ENCODE results near the gene KCTD10. TPM values are rescaled to one million over a fixed set of nuclear protein-coding genes. Genes with fewer than 3 reads are reported as not detected.

Gene KCTD10
- total and polyA plus RNA-seq, 10 of the 15 experiments (the other 5 are each of a cell fraction or from before 2014, with no cell fraction given) = 5.6 to 52.0 (median 34.2) TPM

DNA sequence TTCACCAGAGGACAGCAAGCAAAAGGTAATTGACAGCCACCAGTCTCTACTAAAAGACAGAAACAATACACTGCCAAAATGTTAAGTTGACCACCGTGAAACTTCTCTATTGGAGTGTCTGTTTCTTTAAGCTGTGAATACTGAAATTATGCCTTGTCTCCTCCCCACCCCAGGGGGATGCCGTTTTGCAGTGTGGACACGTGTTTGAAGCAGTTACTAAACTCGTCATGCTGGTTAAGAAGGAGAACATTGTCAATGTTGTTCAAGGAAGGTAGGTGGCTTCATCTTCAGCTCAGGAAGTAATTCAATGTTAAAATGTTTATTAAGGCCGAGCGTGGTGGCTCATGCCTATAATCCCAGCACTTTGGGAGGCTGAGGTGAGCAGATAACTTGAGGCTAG, 32.8 kb downstream of the KCTD10 start:
- ChIA-PET POLR2A (no interaction called here), SMC1A (ENCODE audit: uncharacterized antibody, unreplicated experiment) (no interaction called here), CTCF (interaction anchor here (1.7 kb wide), 1 partner anchor 16 kb away, joined by 6 read pairs; no protein-coding TSS in a partner anchor), RAD21 (ENCODE audit: unreplicated experiment) (no interaction called here)
- Histone ChIP-seq H3K79me2 (ENCODE audit: control insufficient read depth, insufficient read depth, low read length) (no peaks in the 10 kb centered on the region), H3K36me3 (ENCODE audit: control insufficient read depth in 2 of 2, insufficient read depth in 2 of 2, low read length in 1 of 2) (peaks cover 3 to 11% of the 10 kb centered on the region in 2 experiments; a peak in 3 of 4 replicates), H3K4me2 (ENCODE audit: control insufficient read depth, insufficient read depth) (no peak overlapping the region), H3K27me3 (replicated peaks in 1 of 2; ENCODE audit: control insufficient read depth in 2 of 2, insufficient read depth in 2 of 2, low read length in 1 of 2) (no peaks in the 10 kb centered on the region), H3K4me1 (ENCODE audit: control insufficient read depth, insufficient read depth, low read length) (no peaks in the 10 kb centered on the region), H3K9ac (ENCODE audit: control insufficient read depth, insufficient read depth, low read length) (no peak overlapping the region), H3K27ac (ENCODE audit: control insufficient read depth, insufficient read depth) (no peak overlapping the region), H3K4me3 (no peak overlapping the region), H4K20me1 (ENCODE audit: control insufficient read depth, insufficient read depth) (no peaks in the 10 kb centered on the region), H3K9me3 (replicated peaks; ENCODE audit: control insufficient read depth, insufficient read depth, low read length) (no peaks in the 10 kb centered on the region), H2AFZ (ENCODE audit: control insufficient read depth, low read depth, low read length) (no peak overlapping the region)
- no peak for TF ChIP-seq JUNB (IDR thresholded peaks at IDR 0.05)
- TF ChIP-seq CEBPB (IDR thresholded peaks at IDR 0.05; ENCODE audit: borderline replicate concordance in 1 of 2, low read depth in 2 of 2, low read length in 2 of 2) = no peak
- no peak for TF ChIP-seq NR2F1 (conservative IDR thresholded peaks at IDR 0.05)
- no TSS peak for BruUV-seq (replicated peaks)
- FAIRE-seq = no peak
- no peak for DNase-seq (ENCODE audit: low read depth, low spot score)
- in situ Hi-C loops (cut with MboI) = no loop called here
- no peak for ATAC-seq
- intact Hi-C loops (cut with micrococcal nuclease; ENCODE audit: unreplicated experiment) = no loop called here
- WGBS (ENCODE audit: insufficient coverage, insufficient replicate concordance, low lambda C conversion rate, missing lambda C conversion rate) = 45% methylated on average over 6 of the region's 6 CpGs

DNA sequence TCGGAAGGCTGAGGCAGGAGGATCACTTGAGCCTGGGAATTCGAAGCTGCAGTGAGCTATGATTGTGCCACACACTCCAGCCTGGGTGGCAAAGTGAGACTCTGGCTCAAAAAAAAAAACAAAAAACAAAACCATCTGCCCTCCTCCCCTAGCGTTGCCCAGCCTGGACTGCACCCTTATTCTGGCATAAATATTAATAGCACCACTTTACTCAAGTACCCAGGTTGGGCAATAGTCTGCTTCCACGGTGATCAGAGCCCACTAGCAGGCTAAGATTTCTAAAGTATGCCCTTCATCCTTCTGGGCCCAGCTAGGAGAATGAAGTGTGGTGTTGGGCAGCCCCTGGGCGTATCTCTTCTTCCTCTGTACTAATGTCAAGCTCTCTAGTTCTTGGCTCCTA, 33.3 kb downstream of the KCTD10 start:
- POLR2A ChIA-PET = no interaction called here
- Histone ChIP-seq H3K79me2 (ENCODE audit: control insufficient read depth, insufficient read depth, low read length) (no peaks in the 10 kb centered on the region), H2AFZ (ENCODE audit: control insufficient read depth, low read depth, low read length) (no peak overlapping the region), H3K4me1 (ENCODE audit: control insufficient read depth, insufficient read depth, low read length) (no peaks in the 10 kb centered on the region), H3K27me3 (replicated peaks in 1 of 2; ENCODE audit: control insufficient read depth in 2 of 2, insufficient read depth in 2 of 2, low read length in 1 of 2) (no peaks in the 10 kb centered on the region), H4K20me1 (ENCODE audit: control insufficient read depth, insufficient read depth) (no peaks in the 10 kb centered on the region), H3K36me3 (ENCODE audit: control insufficient read depth in 2 of 2, insufficient read depth in 2 of 2, low read length in 1 of 2) (peaks cover 3 to 11% of the 10 kb centered on the region in 2 experiments; a peak in 3 of 4 replicates), H3K9ac (ENCODE audit: control insufficient read depth, insufficient read depth, low read length) (no peak overlapping the region), H3K4me2 (ENCODE audit: control insufficient read depth, insufficient read depth) (no peak overlapping the region), H3K27ac (ENCODE audit: control insufficient read depth, insufficient read depth) (no peak overlapping the region), H3K4me3 (no peak overlapping the region), H3K9me3 (replicated peaks; ENCODE audit: control insufficient read depth, insufficient read depth, low read length) (no peaks in the 10 kb centered on the region)
- FAIRE-seq (no peak), DNase-seq (ENCODE audit: low read depth, low spot score) (no peak), ATAC-seq (no peak)
- CTCF ChIA-PET = interaction anchor here (1.2 to 1.7 kb wide), 3 partner anchors 11 to 16 kb away, joined by 4 to 6 read pairs (median 4); no protein-coding TSS in a partner anchor
- BruUV-seq (replicated peaks) = no TSS peak
- SMC1A ChIA-PET (ENCODE audit: uncharacterized antibody, unreplicated experiment) = interaction anchor here (0.6 kb wide), 1 partner anchor 186 kb away, joined by 3 read pairs; no protein-coding TSS in a partner anchor
- intact Hi-C loops (cut with micrococcal nuclease; ENCODE audit: unreplicated experiment) = no loop called here
- WGBS (ENCODE audit: insufficient coverage, insufficient replicate concordance, low lambda C conversion rate, missing lambda C conversion rate) = 94% methylated on average over 5 of the region's 5 CpGs
- in situ Hi-C loops (cut with MboI) = no loop called here
- RAD21 ChIA-PET (ENCODE audit: unreplicated experiment) = no interaction called here
- TF ChIP-seq RAD21 (IDR thresholded peaks at IDR 0.05; ENCODE audit: insufficient read depth, low read depth, low read length) (no peak), NFYA (IDR thresholded peaks at IDR 0.05; ENCODE audit: borderline replicate concordance, low read depth, low read length) (no peak), EP300 (IDR thresholded peaks at IDR 0.05; ENCODE audit: borderline replicate concordance in 1 of 2, control insufficient read depth in 1 of 2, low read depth in 2 of 2, low read length in 2 of 2) (no peak), MXI1 (IDR thresholded peaks at IDR 0.05; ENCODE audit: low read depth, low read length) (no peak), TCF12 (IDR thresholded peaks at IDR 0.05; ENCODE audit: low read depth, low read length) (no peak)
- TF ChIP-seq, protein P1, sequence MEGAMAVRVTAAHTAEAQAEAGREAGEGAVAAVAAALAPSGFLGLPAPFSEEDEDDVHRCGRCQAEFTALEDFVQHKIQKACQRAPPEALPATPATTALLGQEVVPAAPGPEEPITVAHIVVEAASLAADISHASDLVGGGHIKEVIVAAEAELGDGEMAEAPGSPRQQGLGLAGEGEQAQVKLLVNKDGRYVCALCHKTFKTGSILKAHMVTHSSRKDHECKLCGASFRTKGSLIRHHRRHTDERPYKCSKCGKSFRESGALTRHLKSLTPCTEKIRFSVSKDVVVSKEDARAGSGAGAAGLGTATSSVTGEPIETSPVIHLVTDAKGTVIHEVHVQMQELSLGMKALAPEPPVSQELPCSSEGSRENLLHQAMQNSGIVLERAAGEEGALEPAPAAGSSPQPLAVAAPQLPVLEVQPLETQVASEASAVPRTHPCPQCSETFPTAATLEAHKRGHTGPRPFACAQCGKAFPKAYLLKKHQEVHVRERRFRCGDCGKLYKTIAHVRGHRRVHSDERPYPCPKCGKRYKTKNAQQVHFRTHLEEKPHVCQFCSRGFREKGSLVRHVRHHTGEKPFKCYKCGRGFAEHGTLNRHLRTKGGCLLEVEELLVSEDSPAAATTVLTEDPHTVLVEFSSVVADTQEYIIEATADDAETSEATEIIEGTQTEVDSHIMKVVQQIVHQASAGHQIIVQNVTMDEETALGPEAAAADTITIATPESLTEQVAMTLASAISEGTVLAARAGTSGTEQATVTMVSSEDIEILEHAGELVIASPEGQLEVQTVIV (IDR thresholded peaks at IDR 0.05; ENCODE audit: borderline replicate concordance, partially characterized antibody) = no peak
- TF ChIP-seq, protein P2, sequence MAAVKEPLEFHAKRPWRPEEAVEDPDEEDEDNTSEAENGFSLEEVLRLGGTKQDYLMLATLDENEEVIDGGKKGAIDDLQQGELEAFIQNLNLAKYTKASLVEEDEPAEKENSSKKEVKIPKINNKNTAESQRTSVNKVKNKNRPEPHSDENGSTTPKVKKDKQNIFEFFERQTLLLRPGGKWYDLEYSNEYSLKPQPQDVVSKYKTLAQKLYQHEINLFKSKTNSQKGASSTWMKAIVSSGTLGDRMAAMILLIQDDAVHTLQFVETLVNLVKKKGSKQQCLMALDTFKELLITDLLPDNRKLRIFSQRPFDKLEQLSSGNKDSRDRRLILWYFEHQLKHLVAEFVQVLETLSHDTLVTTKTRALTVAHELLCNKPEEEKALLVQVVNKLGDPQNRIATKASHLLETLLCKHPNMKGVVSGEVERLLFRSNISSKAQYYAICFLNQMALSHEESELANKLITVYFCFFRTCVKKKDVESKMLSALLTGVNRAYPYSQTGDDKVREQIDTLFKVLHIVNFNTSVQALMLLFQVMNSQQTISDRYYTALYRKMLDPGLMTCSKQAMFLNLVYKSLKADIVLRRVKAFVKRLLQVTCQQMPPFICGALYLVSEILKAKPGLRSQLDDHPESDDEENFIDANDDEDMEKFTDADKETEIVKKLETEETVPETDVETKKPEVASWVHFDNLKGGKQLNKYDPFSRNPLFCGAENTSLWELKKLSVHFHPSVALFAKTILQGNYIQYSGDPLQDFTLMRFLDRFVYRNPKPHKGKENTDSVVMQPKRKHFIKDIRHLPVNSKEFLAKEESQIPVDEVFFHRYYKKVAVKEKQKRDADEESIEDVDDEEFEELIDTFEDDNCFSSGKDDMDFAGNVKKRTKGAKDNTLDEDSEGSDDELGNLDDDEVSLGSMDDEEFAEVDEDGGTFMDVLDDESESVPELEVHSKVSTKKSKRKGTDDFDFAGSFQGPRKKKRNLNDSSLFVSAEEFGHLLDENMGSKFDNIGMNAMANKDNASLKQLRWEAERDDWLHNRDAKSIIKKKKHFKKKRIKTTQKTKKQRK (IDR thresholded peaks at IDR 0.05; ENCODE audit: low read depth, low read length) = no peak
